ENCODE measurements around the gene LEP.

DNA sequence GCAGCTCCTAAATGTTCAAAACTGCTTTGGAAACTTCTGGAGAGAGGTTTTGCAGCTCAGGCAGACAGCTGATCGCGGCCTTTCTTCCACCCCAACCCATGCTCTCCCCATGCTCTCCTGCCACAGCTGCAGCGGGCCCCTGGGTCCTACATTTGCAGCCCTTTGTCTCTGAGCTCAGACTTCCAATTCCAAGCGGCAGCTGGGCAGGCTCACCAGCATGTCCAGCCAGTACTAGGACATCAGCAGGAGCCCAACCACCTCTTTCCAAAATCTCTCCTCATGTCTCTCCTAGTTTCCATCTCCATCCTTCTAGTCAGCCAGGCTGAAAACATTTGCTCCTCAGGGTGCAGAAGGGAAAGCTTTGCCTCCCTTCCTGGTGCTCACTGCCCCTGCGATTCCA is 6.0 kb downstream of the LEP start:
- TF ChIP-seq GATA2 (IDR thresholded peaks at IDR 0.05; ENCODE audit: low read depth, low read length) (no peak), GATA3 (IDR thresholded peaks at IDR 0.05; ENCODE audit: low read depth, low read length) (no peak)
